Upper lobe of left lung (tissue), 4 donors: ENCODE data around the gene SQOR.

Experiments
- CTCF ChIP-seq, 6 experiments: fragments of 450-650 bp in 4 of 6; fragments of 200-600 bp in 2 of 6; sonication (generic) in 2 of 6; IDR thresholded peaks; one replicate each; pipeline ENCODE4 v1.5.1; 2016 to 2019; ENCODE audit warnings: antibody characterized with exemption in 6 of 6
- EP300 ChIP-seq, 4 donors: sonication (generic); formaldehyde crosslinking; IDR thresholded peaks; one replicate each; pipeline ENCODE4 v1.5.1; 2017; ENCODE audit warnings: antibody characterized with exemption in 4 of 4, control low read depth in 2 of 4
- POLR2A ChIP-seq, 4 donors: fragments of 450-650 bp; IDR thresholded peaks; one replicate each; pipeline ENCODE4 v1.5.1; 2016 to 2017; ENCODE audit warnings: antibody characterized with exemption in 4 of 4, mild to moderate bottlenecking in 2 of 4
- POLR2AphosphoS5 ChIP-seq, 2 donors: sonication (generic); formaldehyde crosslinking; IDR thresholded peaks; one replicate each; pipeline ENCODE4 v1.5.1; 2017; ENCODE audit warnings: antibody characterized with exemption in 2 of 2

- TF ChIP-seq POLR2A (IDR thresholded peaks at IDR 0.05) (no peak), CTCF (IDR thresholded peaks at IDR 0.05) (no peak), EP300 (IDR thresholded peaks at IDR 0.05) (no peak), POLR2AphosphoS5 (IDR thresholded peaks at IDR 0.05) (no peak)
Observed at GRCh38 chr15:45664451-45664850, 29.6 kb downstream of the SQOR start.
